GM19193 (cell line): ENCODE results near the gene HLA-DQA2.

Experiments
- POLR2A ChIP-seq: IDR thresholded peaks from 4 replicates; pipeline ENCODE4 v1.6.1; 2011; ENCODE audit not compliant: insufficient read depth, insufficient read length; ENCODE audit errors: extremely low read depth

HLA-DQA2 gene

DNA sequence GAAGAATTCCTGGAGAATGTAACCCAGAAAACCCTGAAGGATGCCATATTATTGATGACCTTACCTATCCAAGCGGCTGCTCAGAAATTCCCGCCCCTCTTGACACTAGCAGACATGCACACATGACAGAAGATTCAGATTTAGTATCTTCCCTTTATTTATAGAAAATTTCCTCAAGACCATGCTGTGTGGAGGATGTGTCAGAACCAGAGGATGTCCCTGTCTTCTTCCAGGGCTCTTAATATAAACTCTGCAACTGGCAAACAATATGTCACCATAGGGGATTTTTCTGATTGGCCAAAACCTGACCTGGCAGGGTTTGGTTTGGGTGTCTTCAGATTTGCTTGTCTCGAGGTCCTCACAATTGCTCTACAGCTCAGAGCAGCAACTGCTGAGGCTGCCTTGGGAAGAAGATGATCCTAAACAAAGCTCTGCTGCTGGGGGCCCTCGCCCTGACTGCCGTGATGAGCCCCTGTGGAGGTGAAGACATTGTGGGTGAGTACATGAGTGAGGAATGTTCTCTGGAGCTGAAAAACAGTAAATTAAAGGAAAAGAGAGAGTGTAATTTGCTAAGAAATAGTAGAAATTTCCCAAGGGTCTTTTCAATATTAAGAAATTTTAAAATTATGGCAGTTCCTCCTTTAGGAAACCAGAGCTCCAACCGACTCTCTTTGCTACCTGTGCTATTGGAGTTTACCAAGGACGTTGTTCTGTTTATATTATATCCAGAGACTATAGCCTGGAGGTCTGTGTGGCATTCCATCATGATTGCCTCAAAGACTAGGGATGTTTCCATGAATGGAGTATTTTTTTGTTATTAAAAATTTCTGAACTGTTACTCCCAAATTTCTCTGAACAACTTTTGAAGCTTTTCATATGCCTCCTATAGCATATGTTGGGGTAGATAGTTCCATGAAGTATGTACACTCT lies at the start of gene HLA-DQA2:
Gene HLA-DQA2, plus strand, starts transcription at position 361 of the 930 bp plus-strand sequence. Its CDS starts 53 bp downstream, at position 414.
- TF ChIP-seq POLR2A = peak; percentile 42

DNA sequence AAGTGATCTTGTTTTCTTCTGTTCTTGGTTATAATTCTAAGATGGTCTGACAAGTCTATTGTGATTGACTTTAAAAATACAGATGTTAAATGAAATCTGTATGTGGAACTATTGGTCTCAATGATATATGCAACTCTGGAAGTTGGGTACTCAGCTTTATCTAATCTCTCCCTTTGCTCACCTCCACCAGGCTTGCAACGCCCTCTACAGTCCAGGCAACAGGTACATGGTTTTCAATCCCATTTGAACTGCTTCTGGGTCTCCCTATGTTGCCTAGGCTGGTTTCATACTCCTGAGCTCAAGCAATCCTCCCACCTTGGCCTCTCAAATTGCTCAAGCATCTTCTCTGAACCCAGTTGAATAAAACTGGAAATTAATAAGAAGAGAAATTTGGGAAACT lies 49.2 kb upstream of the HLA-DQA2 start:
- TF ChIP-seq POLR2A = no peak

DNA sequence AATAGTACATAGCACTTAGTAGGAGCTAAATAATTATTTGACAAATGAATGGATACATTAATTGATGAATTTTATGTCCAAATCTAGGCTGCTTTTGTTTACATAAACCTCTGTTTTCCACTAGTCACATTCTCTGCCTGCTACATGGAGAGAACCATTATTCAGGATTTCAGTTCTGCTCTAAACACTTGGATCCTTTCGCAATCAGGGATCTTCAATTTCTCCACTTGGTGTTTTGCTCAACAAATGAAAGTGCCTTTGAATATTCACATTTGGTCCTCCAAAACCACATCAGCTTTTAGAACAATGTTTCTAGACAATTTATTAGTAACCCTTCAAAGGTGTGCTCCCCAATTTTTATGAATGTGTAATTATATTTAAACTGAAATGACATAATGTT lies 44.2 kb upstream of the HLA-DQA2 start:
- TF ChIP-seq POLR2A = no peak

DNA sequence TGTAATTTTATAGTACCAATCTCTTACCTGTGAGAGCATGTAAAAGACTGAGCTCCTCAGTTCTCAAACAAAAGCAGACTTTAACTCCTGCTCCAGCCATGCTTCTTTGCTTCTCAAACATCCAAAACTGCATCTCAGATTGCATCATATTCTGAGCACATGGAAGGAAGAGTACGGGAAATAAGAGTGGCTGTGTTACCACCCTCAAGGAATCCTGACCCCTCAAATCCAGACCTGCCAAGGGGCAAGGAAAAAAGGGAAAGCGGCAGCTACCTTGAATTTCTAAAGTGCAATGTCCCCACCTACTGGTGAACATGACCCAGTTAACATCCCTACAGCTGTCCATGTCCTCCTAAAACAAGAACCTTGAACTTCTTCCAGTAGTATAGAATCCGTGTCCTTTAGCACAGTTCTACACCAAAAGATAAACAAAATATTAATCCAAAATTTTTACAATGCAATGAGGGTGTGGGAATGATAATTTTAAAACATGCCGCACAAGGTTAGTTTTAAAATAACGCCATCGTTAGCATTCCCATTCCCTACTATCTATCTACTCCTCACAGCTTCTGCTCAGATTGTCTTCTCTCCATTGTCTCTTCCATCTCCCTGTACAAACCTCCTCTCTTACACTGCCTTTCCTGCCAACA lies 40.7 kb upstream of the HLA-DQA2 start:
- no peak for TF ChIP-seq POLR2A

DNA sequence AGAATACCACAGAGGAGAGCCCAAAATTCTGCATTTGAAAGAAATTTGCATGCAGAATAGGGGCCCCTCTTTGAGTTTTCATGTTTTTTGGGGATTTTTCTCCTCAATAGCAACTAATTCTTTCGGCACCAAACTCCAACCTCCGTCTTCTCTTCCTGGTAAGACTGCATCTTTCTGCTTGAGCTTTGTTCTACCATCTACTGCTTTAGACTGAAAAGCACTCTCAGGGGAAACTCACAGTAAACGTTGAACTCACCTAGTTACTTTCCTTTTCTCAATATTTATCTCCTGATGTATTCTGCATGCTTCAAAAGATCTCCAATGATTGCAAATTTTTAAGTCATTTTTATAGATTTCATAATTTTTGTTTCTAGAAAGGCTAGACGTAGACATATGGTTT lies 37.8 kb upstream of the HLA-DQA2 start:
- TF ChIP-seq POLR2A = no peak

DNA sequence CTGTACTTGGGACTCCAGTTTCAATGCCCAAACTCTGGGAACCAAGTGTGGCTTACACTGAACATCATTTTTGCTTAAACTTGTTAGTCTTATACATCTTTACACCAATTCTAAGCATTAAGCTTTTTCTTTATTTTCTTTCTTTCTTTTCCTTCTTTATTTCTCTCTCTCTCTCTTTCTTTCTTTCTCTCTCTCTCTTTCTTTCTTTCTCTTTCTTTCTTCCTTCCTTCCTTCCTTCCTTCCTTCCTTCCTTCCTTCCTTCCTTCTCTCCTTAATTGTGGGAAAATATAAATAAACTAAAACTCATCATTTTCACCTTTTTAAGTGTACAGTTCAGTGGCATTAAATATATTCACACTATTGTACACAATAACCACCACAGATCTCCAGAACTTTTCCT lies 31.6 kb upstream of the HLA-DQA2 start:
- no peak for TF ChIP-seq POLR2A

DNA sequence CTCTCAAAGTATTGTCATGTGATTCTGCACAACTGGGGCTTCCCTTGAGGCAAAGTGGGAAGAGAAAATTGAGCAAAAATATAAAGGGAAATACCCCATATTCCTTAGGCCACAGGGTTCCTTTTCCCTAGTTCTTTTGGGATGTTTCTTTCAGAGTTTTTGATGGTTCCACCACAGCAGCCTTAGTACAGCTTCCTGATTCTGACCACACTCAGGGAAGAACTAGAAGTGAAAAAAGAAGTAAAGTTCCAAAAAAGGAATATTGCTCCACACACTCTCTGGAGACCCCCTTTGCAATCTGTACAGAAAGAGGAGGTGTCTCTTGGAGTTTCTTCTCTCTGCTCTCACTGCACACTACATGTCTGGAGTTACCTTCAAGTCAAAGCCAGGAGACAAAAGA lies 27.9 kb upstream of the HLA-DQA2 start:
- no peak for TF ChIP-seq POLR2A

DNA sequence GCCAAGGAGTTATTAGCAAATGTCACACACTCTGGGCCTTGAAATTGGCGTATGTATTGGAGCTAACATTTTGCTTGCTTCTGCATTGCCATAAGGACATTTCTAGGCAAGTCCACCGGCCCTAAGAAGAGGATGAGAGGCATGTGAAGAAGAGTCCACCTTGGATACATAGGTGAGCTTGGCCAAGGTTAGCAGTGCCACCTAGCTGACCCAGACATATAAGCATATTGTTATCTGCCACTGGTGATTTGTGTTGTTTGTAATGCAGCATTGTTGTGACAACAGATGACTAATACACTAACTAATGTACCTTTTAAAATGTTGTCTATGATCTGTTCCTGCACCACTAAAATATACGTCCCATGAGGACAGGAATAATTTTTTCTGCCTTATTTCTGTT lies 24.8 kb upstream of the HLA-DQA2 start:
- no peak for TF ChIP-seq POLR2A

DNA sequence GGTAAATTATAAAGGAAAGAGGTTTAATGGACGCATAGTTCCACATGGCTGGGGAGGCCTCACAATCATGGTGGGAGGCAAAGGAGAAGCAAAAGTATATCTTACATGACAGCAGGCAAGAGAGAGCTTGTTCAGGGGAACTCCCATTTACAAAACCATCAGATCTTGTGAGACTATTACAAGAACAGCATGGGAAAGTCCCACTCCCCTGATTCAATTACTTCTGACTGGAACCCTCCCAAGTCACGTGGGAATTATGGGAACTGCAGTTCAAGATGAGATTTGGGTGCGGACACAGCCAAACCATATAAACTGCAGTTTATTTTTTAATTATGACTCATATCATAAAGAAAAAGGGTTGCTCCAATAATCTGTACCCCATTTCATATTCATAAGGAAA lies 22.3 kb upstream of the HLA-DQA2 start:
- TF ChIP-seq POLR2A = no peak

DNA sequence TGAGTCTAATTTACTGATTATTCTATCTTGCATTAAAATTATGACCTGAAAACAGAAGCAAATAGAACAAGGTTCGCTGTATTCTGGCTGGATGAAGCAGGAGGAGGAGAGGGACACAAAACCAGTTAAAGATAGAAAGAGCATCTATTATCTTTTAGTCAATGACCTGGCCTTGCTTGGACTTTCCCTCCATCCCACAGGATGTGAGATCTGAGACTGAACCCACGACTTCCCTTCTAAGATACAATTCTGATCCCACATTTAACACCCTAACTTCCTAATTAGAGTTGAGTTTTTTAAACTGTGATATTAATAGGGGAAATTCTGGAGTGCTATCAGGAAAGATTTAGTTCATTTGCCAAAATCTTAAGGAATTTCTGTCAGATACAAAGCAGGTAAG lies 3.1 kb upstream of the HLA-DQA2 start:
- no peak for TF ChIP-seq POLR2A

DNA sequence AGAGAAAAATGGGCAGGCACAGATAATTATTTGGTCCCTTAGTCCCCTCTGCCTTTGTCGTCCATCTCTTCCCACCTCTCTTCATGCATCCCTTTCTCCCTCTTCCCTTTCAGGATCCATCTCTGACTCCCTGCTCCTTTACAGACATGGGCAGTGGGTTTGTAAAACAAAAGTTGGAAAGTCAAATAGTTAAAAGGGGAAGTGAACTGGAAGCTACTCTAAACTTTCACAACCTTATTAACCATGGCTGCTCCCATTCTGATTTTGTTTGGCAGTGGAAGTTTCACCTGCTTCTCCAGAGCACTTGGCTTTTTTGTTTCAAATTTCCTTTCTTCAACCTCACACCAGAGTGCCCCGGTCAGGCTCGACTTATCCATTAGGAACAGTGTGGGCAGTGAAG lies 1.2 kb downstream of the HLA-DQA2 start:
- no peak for TF ChIP-seq POLR2A

DNA sequence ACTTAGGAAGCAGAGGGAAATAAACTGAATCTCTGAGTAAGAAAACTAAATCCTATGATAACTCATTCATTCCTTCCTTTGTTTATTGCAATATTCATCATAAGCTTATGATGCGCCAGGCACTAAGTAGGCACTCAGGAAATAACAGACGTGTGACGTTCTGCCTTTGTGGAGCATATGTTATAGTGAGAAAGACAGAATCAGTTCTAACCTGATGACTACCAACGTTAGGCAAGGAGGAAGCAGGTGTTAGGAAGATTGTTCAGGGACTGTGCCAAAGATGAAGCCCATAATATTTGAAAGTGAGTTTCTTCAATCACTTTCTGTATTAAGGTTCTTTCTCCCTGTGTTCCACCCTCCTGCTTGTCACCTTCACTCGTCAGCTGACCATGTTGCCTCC lies 3.6 kb downstream of the HLA-DQA2 start:
- TF ChIP-seq POLR2A = no peak

DNA sequence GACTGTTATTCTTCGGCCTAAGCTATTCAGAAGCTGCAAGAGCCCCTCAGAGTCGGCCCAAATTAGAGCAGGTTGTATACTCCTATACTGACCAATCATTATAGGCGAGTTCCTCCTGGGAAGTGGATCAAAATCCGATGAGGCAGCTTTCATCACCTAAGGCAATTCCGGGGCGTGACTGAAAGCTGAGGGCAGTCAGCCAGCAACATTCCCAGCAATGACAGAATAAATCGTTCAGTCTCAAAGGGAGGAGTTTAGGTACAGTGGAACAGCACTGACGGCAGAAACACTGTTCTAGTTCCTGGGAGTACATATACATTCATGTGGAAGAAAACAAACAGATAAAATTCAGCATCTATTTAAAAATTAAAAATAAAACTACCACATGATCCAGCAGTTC lies 11.4 kb downstream of the HLA-DQA2 start:
- TF ChIP-seq POLR2A = no peak

DNA sequence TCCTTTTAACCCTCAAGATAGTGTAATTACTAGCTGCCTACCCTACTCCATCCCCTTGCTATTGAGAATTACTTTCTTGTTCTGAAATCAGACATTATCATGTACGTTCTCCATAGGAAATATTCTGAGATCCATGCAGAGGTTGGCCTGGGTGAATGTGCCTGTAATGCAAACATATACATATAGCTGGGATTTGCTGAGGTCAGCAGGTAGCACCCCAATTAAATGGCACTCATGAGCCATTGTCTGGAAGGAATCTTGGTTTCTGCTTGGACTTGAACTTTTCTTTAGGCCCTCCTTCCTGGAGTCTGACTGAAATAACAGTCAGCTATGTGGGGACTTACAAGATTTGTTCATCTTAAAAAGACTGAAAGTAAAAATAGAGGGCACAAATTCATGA lies 18.5 kb downstream of the HLA-DQA2 start:
- no peak for TF ChIP-seq POLR2A

DNA sequence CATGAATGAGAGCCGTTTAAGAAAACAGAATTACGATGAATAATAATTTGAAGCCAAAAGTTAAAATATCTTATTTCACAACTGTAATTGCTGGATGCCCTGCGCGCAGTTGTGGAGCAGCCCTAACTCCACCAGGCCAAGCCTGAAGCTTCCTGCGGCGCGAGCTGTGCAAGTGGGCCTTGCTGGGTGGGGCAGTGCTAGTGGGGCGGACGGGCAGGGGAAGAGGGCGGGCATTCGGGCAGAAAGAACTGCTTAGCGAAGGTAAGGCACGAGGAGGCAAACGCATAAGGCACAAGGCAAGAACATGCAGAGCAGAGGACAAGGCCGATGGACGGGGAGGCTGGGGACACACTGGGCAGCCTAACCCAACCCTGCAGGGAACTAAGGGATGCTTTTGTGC lies 19.9 kb downstream of the HLA-DQA2 start:
- no peak for TF ChIP-seq POLR2A

DNA sequence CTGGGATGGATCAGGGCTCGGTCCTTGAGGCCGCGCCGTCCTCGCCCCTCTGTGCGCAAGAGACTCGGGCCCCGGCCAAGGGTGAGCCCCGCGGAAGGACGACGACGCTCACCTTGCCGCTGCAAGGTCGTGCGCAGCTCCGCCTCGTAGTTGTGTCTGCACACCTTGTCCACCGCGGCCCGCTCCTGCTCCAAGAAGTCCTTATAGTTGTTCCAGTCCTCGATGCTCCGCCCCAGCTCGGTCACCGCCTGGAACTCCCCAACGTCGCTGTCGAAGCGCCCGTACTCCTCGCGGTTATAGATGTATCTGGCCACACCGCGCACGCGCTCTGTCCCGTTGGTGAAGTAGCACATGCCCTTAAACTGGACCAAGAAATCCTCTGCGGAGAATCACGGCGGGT lies 20.4 kb downstream of the HLA-DQA2 start:
- no peak for TF ChIP-seq POLR2A
